ENCODE results near the gene STK24. TPM values are rescaled to one million over a fixed set of nuclear protein-coding genes. Genes with fewer than 3 reads are reported as not detected.

Gene STK24
- polyA plus RNA-seq, 3 donors = 14.2 to 59.8 (median 28.9) TPM

DNA sequence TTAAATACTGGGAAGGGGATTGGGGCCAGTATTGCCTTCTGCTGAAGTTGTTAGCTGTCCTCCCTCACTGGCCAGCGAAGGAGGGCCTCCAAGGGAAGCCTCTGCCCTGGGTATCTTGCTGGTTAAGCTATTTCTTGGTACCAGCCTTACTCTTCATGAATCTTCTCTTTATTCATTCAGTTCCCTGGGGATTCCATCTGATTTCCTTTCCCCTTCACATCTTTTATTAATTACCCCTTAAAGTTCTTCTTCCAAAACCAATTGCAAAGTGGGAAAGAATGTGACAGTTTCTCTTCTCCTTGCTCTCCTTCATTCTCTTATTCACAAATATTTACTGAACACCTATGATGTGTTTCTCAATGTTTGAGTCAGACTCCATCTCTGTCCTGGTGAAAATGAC lies 36.7 kb upstream of the STK24 start:
- intact Hi-C loops (cut with micrococcal nuclease) = no loop called here
- no peaks in the 10 kb centered on the region for H3K36me3 Mint-ChIP-seq
- Histone ChIP-seq H3K4me3 (replicated peaks in 1 of 3; ENCODE audit: low read depth in 2 of 3, low read length in 3 of 3) (no peak overlapping the region), H2AFZ (ENCODE audit: insufficient read depth, low read depth, low read length, poor library complexity, severe bottlenecking) (no peak overlapping the region), H3K4me2 (replicated peaks; ENCODE audit: extremely low read depth, low read length, poor library complexity, severe bottlenecking) (no peak overlapping the region), H3K27ac (ENCODE audit: low read depth in 1 of 2, low read length in 2 of 2) (no peak overlapping the region), H3K27me3 (ENCODE audit: control insufficient read depth in 2 of 2, insufficient read depth in 2 of 2, low read length in 2 of 2) (no peaks in the 10 kb centered on the region), H3K9ac (ENCODE audit: insufficient read depth, low read length, poor library complexity, severe bottlenecking) (no peak overlapping the region), H3K9me3 (replicated peaks in 1 of 2; ENCODE audit: control insufficient read depth in 1 of 2, insufficient read depth in 1 of 2, low read length in 2 of 2) (no peaks in the 10 kb centered on the region), H3K79me2 (ENCODE audit: insufficient read depth, low read length) (no peaks in the 10 kb centered on the region), H4K20me1 (ENCODE audit: insufficient read depth, low read length) (no peaks in the 10 kb centered on the region), H3K4me1 (ENCODE audit: control insufficient read depth in 1 of 2, insufficient read depth in 2 of 2, low read length in 2 of 2) (no peaks in the 10 kb centered on the region), H3K36me3 (replicated peaks in 1 of 2; ENCODE audit: control insufficient read depth in 1 of 2, insufficient read depth in 2 of 2, low read length in 2 of 2) (no peaks in the 10 kb centered on the region)
- peaks cover 0 to 2% (median 0%) of the 10 kb centered on the region in 7 donors for H3K9me3 Mint-ChIP-seq
- H3K27ac Mint-ChIP-seq = no peak overlapping the region
- H3K27me3 Mint-ChIP-seq (ENCODE audit: low read depth in 3 of 3) = peaks cover 7 to 20% (median 14%) of the 10 kb centered on the region in 3 donors
- TF ChIP-seq, protein P1, sequence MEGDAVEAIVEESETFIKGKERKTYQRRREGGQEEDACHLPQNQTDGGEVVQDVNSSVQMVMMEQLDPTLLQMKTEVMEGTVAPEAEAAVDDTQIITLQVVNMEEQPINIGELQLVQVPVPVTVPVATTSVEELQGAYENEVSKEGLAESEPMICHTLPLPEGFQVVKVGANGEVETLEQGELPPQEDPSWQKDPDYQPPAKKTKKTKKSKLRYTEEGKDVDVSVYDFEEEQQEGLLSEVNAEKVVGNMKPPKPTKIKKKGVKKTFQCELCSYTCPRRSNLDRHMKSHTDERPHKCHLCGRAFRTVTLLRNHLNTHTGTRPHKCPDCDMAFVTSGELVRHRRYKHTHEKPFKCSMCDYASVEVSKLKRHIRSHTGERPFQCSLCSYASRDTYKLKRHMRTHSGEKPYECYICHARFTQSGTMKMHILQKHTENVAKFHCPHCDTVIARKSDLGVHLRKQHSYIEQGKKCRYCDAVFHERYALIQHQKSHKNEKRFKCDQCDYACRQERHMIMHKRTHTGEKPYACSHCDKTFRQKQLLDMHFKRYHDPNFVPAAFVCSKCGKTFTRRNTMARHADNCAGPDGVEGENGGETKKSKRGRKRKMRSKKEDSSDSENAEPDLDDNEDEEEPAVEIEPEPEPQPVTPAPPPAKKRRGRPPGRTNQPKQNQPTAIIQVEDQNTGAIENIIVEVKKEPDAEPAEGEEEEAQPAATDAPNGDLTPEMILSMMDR (IDR thresholded peaks at IDR 0.05) = no peak
- DNase-seq = no peak
- WGBS (ENCODE audit: insufficient coverage) = no CpG with 5 or more reads among the region's 1 CpG
- H3K4me1 Mint-ChIP-seq = peaks cover 2% of the 10 kb centered on the region
- H3K4me3 Mint-ChIP-seq = no peak overlapping the region

DNA sequence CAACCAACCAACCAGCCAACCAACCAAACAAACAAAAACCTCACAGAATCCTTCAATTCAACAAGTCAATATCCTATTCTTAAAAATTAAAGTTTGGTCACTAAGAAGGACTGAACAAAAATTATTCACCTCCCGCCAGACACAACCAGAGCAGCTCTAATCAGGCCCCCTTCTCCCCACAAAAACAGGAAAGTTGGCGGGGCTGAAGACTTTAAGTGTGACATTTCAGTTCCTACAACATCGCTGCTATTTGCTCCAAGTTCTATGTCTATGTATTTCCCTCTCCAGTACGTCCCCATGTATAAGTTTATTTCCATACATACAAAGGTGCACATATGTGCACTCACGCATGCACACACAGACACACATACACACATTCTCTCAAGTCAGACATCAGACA lies 32.8 kb upstream of the STK24 start:
- H3K27ac Mint-ChIP-seq = no peak overlapping the region
- Histone ChIP-seq H3K4me1 (ENCODE audit: control insufficient read depth in 1 of 2, insufficient read depth in 2 of 2, low read length in 2 of 2) (no peaks in the 10 kb centered on the region), H3K27ac (ENCODE audit: low read depth in 1 of 2, low read length in 2 of 2) (no peak overlapping the region), H3K27me3 (ENCODE audit: control insufficient read depth in 2 of 2, insufficient read depth in 2 of 2, low read length in 2 of 2) (no peaks in the 10 kb centered on the region), H2AFZ (ENCODE audit: insufficient read depth, low read depth, low read length, poor library complexity, severe bottlenecking) (no peak overlapping the region), H3K4me3 (replicated peaks in 1 of 3; ENCODE audit: low read depth in 2 of 3, low read length in 3 of 3) (no peak overlapping the region), H3K9me3 (replicated peaks in 1 of 2; ENCODE audit: control insufficient read depth in 1 of 2, insufficient read depth in 1 of 2, low read length in 2 of 2) (no peaks in the 10 kb centered on the region), H4K20me1 (ENCODE audit: insufficient read depth, low read length) (no peaks in the 10 kb centered on the region), H3K9ac (ENCODE audit: insufficient read depth, low read length, poor library complexity, severe bottlenecking) (no peak overlapping the region), H3K4me2 (replicated peaks; ENCODE audit: extremely low read depth, low read length, poor library complexity, severe bottlenecking) (no peak overlapping the region), H3K36me3 (replicated peaks in 1 of 2; ENCODE audit: control insufficient read depth in 1 of 2, insufficient read depth in 2 of 2, low read length in 2 of 2) (no peaks in the 10 kb centered on the region), H3K79me2 (ENCODE audit: insufficient read depth, low read length) (no peaks in the 10 kb centered on the region)
- H3K27me3 Mint-ChIP-seq (ENCODE audit: low read depth in 3 of 3) = peaks cover 8 to 19% (median 11%) of the 10 kb centered on the region in 3 donors
- peaks cover 2% of the 10 kb centered on the region for H3K4me1 Mint-ChIP-seq
- DNase-seq = no peak
- TF ChIP-seq, protein P1 (IDR thresholded peaks at IDR 0.05) = no peak
- intact Hi-C loops (cut with micrococcal nuclease) = no loop called here
- no peaks in the 10 kb centered on the region for H3K9me3 Mint-ChIP-seq
- H3K4me3 Mint-ChIP-seq = no peak overlapping the region
- no peaks in the 10 kb centered on the region for H3K36me3 Mint-ChIP-seq
- WGBS (ENCODE audit: insufficient coverage) = 46% methylated on average over 4 of the region's 5 CpGs
